Measurements from ENCODE around the gene RAB44. TPM values are rescaled to one million over a fixed set of nuclear protein-coding genes. Genes with fewer than 3 reads are reported as not detected.

The RAB44 gene
- total RNA-seq, 4 donors from 2014 or later, result 0.14 to 1.1 (median 0.46) TPM

GRCh38 chr6:36719126-36719525 lies 21.5 kb downstream of the RAB44 start:
- in situ Hi-C loops (cut with MboI; ENCODE audit: low pct_ligation_motif_present in 1 of 4, low pct_unique_long_range_greater_than_20kb in 1 of 4, low sequenced_read_pairs in 3 of 4) (loop anchor here in 1 of 4 donors (25.0 kb wide), 1 partner anchor 307 kb away; no protein-coding TSS in a partner anchor), intact Hi-C loops (cut with DNase I; ENCODE audit: low total_unique reads) (no loop called here)
- TF ChIP-seq POLR2A (IDR thresholded peaks at IDR 0.05) (no peak), EP300 (IDR thresholded peaks at IDR 0.05; ENCODE audit: low read depth) (no peak), CTCF (IDR thresholded peaks at IDR 0.05) (no peak), POLR2AphosphoS5 (IDR thresholded peaks at IDR 0.05) (no peak)
- Histone ChIP-seq H3K27ac (no peak overlapping the region), H3K27me3 (no peaks in the 10 kb centered on the region), H3K36me3 (no peaks in the 10 kb centered on the region), H3K4me3 (no peak overlapping the region), H3K9me3 (no peaks in the 10 kb centered on the region), H3K4me1 (peaks cover 0 to 6% (median 0%) of the 10 kb centered on the region in 4 donors)
- WGBS, 2 donors (ENCODE audit: low coverage in 1 of 2), result 94% methylated on average over 7 of the region's 7 CpGs; no CpG with 5 or more reads in 1 of the 2 donors
- peak; percentile 3 for DNase-seq

DNA sequence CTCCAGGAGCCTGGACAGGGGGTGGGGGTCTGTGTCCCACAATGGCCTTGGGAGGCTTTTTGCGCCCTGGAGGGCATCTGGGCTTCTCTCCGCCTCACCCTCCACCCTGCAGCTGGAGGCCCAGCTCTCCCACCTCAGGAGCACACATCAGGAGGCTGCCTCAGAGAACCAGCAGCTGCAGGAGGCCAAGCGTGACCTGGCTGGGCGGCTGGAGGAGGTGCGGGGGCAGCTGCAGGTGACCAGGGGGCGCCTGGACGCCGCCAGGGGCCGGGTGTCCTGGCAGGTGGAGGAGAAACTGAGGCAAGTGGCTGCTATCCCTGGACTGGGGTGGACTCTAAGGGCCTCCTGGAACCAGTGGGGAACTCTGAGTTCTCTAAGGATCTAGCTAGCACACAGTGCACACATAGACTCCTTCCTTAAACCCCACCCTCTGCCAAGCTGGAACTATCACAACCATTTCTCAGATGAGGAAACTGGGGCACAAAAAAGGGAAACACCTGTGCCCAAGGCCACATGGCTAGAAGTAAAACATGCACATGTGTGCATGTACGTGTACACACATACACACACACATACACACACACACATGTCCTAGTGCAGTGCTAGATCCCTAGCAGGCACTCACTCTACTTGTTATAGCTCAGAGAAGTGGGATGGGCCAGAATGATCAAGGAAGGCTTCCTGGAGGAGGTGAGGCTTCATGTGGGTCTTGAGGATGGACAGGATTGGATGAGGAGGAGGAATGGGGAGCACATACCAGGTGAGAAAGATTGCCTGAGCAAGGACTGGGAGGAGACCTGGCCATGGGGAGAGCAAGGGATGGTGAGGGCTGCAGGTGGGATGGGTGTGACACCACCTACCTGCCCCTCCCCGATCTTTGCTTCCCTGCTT lies 22.9 kb downstream of the RAB44 start:
- Histone ChIP-seq H3K36me3 (no peaks in the 10 kb centered on the region), H3K4me3 (no peak overlapping the region), H3K4me1 (peaks cover 0 to 6% (median 0%) of the 10 kb centered on the region in 4 donors), H3K27me3 (no peaks in the 10 kb centered on the region), H3K27ac (no peak overlapping the region), H3K9me3 (no peaks in the 10 kb centered on the region)
- intact Hi-C loops (cut with DNase I; ENCODE audit: low total_unique reads) (no loop called here), in situ Hi-C loops (cut with MboI; ENCODE audit: low pct_ligation_motif_present in 1 of 4, low pct_unique_long_range_greater_than_20kb in 1 of 4, low sequenced_read_pairs in 3 of 4) (loop anchor here in 1 of 4 donors (25.0 kb wide), 1 partner anchor 308 kb away; no protein-coding TSS in a partner anchor)
- TF ChIP-seq POLR2AphosphoS5 (IDR thresholded peaks at IDR 0.05) (no peak), CTCF (IDR thresholded peaks at IDR 0.05) (no peak), EP300 (IDR thresholded peaks at IDR 0.05; ENCODE audit: low read depth) (no peak), POLR2A (IDR thresholded peaks at IDR 0.05) (no peak)
- DNase-seq, result peak; percentile 4
- 80 to 84% methylated on average over 1 to 11 of the region's 11 CpGs for WGBS, 2 donors (ENCODE audit: low coverage in 1 of 2)

DNA sequence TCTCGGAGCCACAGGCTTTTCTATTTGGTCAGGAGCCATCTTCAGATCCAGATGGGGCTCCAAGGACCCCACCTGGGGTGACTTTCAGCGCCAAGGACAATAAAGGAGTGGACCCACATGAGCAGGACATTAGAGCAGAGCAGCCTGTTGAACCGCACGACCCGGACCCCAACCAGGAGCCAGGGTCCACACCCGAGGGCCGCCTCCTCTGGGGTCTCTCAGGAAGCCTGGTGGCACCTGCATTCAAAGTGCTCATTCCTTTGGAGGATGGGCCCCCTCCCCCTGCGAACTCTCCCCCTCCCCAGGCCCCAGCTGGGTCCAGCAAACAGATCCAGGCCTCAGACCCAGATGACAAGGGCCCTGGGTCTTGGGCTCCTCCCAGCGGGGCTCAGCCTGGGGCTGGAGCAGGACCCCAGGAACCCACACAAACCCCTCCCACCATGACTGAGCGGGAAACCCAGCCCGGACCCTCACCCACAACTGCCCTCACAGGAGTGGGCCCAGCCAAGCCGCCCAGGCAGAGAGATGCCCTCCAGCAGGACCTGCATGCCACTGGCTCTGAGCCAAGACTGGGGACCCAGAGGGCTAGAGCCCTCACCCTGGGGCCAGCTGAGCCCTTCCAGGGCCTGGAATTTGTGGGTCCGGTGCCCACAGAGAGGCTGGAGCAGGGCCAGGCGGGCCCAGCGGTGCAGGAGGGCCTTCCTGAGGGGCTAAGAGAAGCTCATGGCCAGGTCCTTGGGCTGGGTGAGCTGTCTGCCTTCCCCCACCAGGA lies 23.9 kb downstream of the RAB44 start:
- no peaks in the 10 kb centered on the region for H3K27me3 ChIP-seq
- H3K4me1 ChIP-seq, result peaks cover 0 to 4% (median 0%) of the 10 kb centered on the region in 4 donors
- no peak overlapping the region for H3K27ac ChIP-seq
- DNase-seq, result no peak
- intact Hi-C loops (cut with DNase I; ENCODE audit: low total_unique reads) (no loop called here), in situ Hi-C loops (cut with MboI; ENCODE audit: low pct_ligation_motif_present in 1 of 4, low pct_unique_long_range_greater_than_20kb in 1 of 4, low sequenced_read_pairs in 3 of 4) (loop anchor here in 1 of 4 donors (25.0 kb wide), 1 partner anchor 309 kb away; no protein-coding TSS in a partner anchor)
- no peaks in the 10 kb centered on the region for H3K9me3 ChIP-seq
- TF ChIP-seq CTCF (IDR thresholded peaks at IDR 0.05) (no peak), EP300 (IDR thresholded peaks at IDR 0.05; ENCODE audit: low read depth) (no peak), POLR2A (IDR thresholded peaks at IDR 0.05) (no peak), POLR2AphosphoS5 (IDR thresholded peaks at IDR 0.05) (no peak)
- H3K36me3 ChIP-seq, result no peaks in the 10 kb centered on the region
- H3K4me3 ChIP-seq, result no peak overlapping the region
- WGBS, 2 donors (ENCODE audit: low coverage in 1 of 2), result 96% methylated on average over 13 of the region's 15 CpGs; no CpG with 5 or more reads in 1 of the 2 donors

DNA sequence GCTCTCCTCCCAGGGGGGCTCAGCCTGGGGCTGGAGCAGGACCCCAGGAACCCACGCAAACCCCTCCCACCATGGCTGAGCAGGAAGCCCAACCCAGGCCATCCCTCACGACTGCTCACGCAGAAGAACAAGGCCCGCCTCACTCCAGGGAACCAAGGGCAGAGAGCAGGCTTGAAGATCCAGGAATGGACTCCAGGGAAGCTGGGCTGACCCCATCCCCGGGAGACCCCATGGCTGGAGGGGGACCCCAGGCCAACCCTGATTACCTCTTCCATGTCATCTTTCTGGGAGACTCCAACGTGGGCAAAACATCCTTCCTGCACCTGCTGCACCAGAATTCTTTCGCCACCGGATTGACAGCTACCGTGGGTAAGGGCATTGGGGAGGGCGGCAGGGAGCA lies 24.7 kb downstream of the RAB44 start:
- Histone ChIP-seq H3K4me3 (no peak overlapping the region), H3K4me1 (no peaks in the 10 kb centered on the region), H3K9me3 (no peaks in the 10 kb centered on the region), H3K27ac (no peak overlapping the region), H3K27me3 (no peaks in the 10 kb centered on the region), H3K36me3 (no peaks in the 10 kb centered on the region)
- no peak for DNase-seq
- intact Hi-C loops (cut with DNase I; ENCODE audit: low total_unique reads) (no loop called here), in situ Hi-C loops (cut with MboI; ENCODE audit: low pct_ligation_motif_present in 1 of 4, low pct_unique_long_range_greater_than_20kb in 1 of 4, low sequenced_read_pairs in 3 of 4) (loop anchor here in 1 of 4 donors (25.0 kb wide), 1 partner anchor 310 kb away; no protein-coding TSS in a partner anchor)
- no peak for TF ChIP-seq EP300 (IDR thresholded peaks at IDR 0.05; ENCODE audit: low read depth)
- no peak for TF ChIP-seq CTCF (IDR thresholded peaks at IDR 0.05)
- TF ChIP-seq POLR2AphosphoS5 (IDR thresholded peaks at IDR 0.05), result no peak
- no peak for TF ChIP-seq POLR2A (IDR thresholded peaks at IDR 0.05)
- WGBS, 2 donors (ENCODE audit: low coverage in 1 of 2), result 84 to 100% methylated on average over 2 to 7 of the region's 10 CpGs
